ENCODE measurements around the gene SLC10A7. TPM values are rescaled to one million over a fixed set of nuclear protein-coding genes. Genes with fewer than 3 reads are reported as not detected.

The SLC10A7 gene
- total RNA-seq, 1 experiment from 2014 or later, result 3.9 TPM

DNA sequence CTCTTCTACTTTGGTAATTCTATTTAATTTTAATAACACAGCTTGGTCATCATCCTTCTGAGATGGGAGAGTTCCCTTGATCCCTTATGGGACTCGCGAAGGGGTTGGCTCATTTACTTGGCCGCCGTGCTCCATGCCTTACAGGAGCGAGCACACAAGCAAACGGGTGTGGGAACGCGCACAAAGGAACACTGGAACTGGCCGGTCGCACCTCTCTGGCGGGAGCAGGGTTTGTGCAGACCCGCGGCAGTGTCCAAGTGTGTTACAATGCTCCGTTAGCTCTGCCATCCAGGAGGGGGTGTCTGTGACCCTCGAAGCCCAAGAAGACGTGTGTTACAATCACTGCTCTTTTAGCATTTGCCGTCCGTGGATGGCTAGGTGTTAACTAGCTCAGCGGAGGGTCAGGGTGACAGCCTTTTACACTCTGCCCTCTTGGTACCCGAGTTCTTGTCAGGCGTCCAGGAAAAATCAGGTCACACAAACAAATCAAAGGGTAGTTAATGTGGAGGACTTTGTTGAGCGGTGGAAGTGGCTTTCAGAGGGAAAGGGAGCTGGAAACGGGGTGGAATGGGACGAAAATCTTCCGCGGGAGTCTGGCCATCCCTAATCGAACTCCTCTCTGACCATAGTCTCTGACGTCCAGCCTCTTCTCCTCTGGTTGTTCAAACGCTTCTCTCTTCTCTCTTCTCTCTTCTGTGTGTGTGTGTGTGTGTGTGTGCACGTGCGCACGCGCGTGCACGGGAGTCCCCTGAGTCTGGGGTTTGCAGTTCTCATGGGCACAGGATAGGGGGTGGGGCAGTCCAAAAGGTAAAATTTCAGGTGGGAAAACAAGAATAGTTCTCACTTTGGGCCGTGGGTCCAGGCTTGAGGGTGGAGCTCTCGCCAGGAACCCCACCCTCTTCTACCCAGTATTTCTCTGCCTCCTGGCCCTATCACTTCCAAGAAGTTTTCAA is 76.3 kb downstream of the SLC10A7 start:
- Histone ChIP-seq H4K91ac (ENCODE audit: insufficient read length, low read depth, low read length) (no peak overlapping the region), H2BK15ac (ENCODE audit: low read depth, low read length) (no peak overlapping the region), H2BK12ac (ENCODE audit: insufficient read length, low read depth, low read length) (no peak overlapping the region), H3K4me2 (ENCODE audit: insufficient read depth, insufficient read length, low read length) (no peak overlapping the region), H2AK5ac (ENCODE audit: insufficient read length, low read length) (no peak overlapping the region), H4K8ac (replicated peaks; ENCODE audit: insufficient read length, low read depth, low read length) (no peak overlapping the region), H3K4me1 (ENCODE audit: insufficient read depth, low read length) (no peaks in the 10 kb centered on the region), H3K4ac (ENCODE audit: low read depth, low read length) (no peak overlapping the region), H3K23ac (ENCODE audit: insufficient read length, low read depth, low read length) (no peak overlapping the region), H3K18ac (ENCODE audit: insufficient read length, low read depth, low read length) (no peak overlapping the region), H3K14ac (ENCODE audit: insufficient read depth, low read length) (no peak overlapping the region), H3K9ac (ENCODE audit: extremely low read depth, insufficient read length, low read length) (no peak overlapping the region), H4K20me1 (ENCODE audit: control insufficient read depth, insufficient read depth, insufficient read length) (no peaks in the 10 kb centered on the region), H3K79me2 (ENCODE audit: insufficient read depth, low read length) (no peaks in the 10 kb centered on the region), H3K9me3 (ENCODE audit: control insufficient read depth, low read depth, low read length) (no peaks in the 10 kb centered on the region), H3K23me2 (ENCODE audit: insufficient read length, low read depth, low read length, poor library complexity, severe bottlenecking) (no peaks in the 10 kb centered on the region), H3K27ac (ENCODE audit: insufficient read length, low read depth, low read length) (no peak overlapping the region), H2BK5ac (ENCODE audit: insufficient read length, low read length) (no peak overlapping the region), H3K27me3 (ENCODE audit: insufficient read depth, low read length) (no peaks in the 10 kb centered on the region), H2BK120ac (ENCODE audit: low read depth, low read length, poor library complexity, severe bottlenecking) (no peak overlapping the region), H3T11ph (ENCODE audit: low read length) (no peak overlapping the region), H3K56ac (ENCODE audit: insufficient read length, low read depth, low read length) (no peak overlapping the region), H3K79me1 (ENCODE audit: insufficient read depth, low read depth, low read length, poor library complexity, severe bottlenecking) (no peaks in the 10 kb centered on the region), H2AFZ (ENCODE audit: low read length) (no peak overlapping the region), H4K5ac (ENCODE audit: insufficient read length, low read depth, low read length) (no peak overlapping the region), H2BK20ac (ENCODE audit: low read depth, low read length, poor library complexity, severe bottlenecking) (no peak overlapping the region)
- Mint-ChIP-seq H3K27me3 (ENCODE audit: low read depth) (no peaks in the 10 kb centered on the region), H3K4me3 (no peak overlapping the region), H3K27ac (no peak overlapping the region), H3K36me3 (ENCODE audit: insufficient read depth in 1 of 3, low read depth in 3 of 3) (peaks cover 0 to 10% (median 2%) of the 10 kb centered on the region in 3 experiments; a peak in 3 of 7 replicates), H3K4me1 (no peaks in the 10 kb centered on the region; a peak in 1 of 4 replicates), H3K9me3 (peaks cover 3 to 6% of the 10 kb centered on the region in 2 experiments; a peak in 2 of 5 replicates)
- TF ChIP-seq, protein P1, sequence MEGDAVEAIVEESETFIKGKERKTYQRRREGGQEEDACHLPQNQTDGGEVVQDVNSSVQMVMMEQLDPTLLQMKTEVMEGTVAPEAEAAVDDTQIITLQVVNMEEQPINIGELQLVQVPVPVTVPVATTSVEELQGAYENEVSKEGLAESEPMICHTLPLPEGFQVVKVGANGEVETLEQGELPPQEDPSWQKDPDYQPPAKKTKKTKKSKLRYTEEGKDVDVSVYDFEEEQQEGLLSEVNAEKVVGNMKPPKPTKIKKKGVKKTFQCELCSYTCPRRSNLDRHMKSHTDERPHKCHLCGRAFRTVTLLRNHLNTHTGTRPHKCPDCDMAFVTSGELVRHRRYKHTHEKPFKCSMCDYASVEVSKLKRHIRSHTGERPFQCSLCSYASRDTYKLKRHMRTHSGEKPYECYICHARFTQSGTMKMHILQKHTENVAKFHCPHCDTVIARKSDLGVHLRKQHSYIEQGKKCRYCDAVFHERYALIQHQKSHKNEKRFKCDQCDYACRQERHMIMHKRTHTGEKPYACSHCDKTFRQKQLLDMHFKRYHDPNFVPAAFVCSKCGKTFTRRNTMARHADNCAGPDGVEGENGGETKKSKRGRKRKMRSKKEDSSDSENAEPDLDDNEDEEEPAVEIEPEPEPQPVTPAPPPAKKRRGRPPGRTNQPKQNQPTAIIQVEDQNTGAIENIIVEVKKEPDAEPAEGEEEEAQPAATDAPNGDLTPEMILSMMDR (conservative IDR thresholded peaks at IDR 0.05), result no peak
- no CpG with 5 or more reads among the region's 37 CpGs for WGBS (ENCODE audit: extremely low coverage, insufficient read length, low lambda C conversion rate)
- no peak for DNase-seq
